ENCODE results near the gene COX4I1.

COX4I1 gene

DNA sequence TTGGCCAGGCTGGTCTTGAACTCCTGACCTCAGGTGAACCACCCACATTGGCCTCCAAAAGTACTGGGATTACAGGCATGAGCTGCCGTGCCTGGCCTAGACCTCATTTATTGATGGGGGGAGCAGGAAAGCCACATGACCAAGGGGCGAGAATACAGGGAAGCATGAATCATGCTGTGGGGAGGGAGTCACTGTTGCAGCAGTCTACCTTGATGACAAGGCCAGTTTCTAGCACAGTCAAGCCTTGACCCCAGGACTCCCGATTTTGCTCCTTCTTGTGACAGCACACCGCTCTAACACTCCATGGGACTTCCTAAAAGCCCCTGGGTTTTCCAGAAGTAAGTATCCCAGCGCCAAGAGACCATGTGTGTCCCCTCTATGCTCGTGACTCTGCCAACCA lies 56.6 kb downstream of the COX4I1 start:
- Mint-ChIP-seq H3K27me3 (ENCODE audit: low read depth, poor library complexity) (peaks cover 64% of the 10 kb centered on the region), H3K36me3 (ENCODE audit: low read depth) (no peaks in the 10 kb centered on the region), H3K27ac (no peak overlapping the region), H3K4me3 (no peak overlapping the region), H3K4me1 (peaks cover 8% of the 10 kb centered on the region), H3K9me3 (peaks cover 4% of the 10 kb centered on the region)
- no peak for TF ChIP-seq CTCF (IDR thresholded peaks at IDR 0.05)
- DNase-seq, result no peak

DNA sequence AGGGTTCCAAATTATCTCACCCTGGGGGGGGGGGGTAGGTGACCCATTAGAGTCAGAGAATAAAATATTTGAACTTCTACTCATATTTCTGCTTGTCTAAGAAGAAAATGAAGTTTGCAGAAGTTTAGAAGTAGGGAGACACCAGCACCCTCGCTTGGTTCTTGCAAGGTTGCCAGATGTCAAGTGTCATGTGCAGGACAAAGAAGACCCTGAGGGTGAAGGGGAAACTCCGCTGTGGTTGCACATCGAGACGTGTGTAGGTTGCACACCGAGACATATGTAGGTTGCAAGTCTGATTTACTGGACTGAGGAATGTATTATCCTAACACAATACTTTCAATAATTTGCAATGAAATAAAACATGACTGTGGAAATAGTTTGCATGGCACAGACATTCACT lies 57.1 kb downstream of the COX4I1 start:
- Mint-ChIP-seq H3K36me3 (ENCODE audit: low read depth) (no peaks in the 10 kb centered on the region), H3K9me3 (peaks cover 4% of the 10 kb centered on the region), H3K4me3 (no peak overlapping the region), H3K4me1 (peaks cover 3% of the 10 kb centered on the region), H3K27ac (no peak overlapping the region), H3K27me3 (ENCODE audit: low read depth, poor library complexity) (peaks cover 62% of the 10 kb centered on the region)
- TF ChIP-seq CTCF (IDR thresholded peaks at IDR 0.05), result no peak
- DNase-seq, result no peak

Measured in nephron progenitor cell (in vitro differentiated cells).